Central memory CD4-positive, alpha-beta T cell (primary cell): ENCODE results near the gene GNPTAB.
"Not testable (repeated sequence)": the region's sequence is repeated elsewhere in the genome, so short reads cannot be mapped to it uniquely, and the experiment has no call there.

Source experiments
- DNase-seq: peaks from one replicate; pipeline ENCODE4 v3.0.0; 2022

Gene GNPTAB

DNA sequence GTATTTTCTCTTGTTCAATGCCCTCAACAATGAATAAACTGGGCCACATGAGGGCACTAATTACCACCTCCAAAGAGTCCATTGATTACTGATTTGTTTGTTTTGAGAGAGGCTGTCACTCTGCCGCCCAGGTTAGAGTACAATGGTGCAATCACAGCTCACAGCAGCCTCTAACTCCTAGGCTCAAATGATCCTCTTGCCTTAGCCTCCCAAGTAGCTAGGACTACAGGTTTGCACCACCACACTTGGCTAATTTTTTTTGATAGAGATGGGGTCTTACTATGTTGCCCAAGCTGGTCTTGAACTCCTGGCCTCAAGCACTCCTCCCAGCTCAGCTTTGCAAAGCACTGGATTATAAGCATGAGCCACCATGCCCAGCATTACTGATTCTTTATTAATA, 63.2 kb downstream of the GNPTAB start:
- DNase-seq: no peak

GRCh38 chr12:101764051-101764792, 66.5 kb downstream of the GNPTAB start:
- DNase-seq: no peak

DNA sequence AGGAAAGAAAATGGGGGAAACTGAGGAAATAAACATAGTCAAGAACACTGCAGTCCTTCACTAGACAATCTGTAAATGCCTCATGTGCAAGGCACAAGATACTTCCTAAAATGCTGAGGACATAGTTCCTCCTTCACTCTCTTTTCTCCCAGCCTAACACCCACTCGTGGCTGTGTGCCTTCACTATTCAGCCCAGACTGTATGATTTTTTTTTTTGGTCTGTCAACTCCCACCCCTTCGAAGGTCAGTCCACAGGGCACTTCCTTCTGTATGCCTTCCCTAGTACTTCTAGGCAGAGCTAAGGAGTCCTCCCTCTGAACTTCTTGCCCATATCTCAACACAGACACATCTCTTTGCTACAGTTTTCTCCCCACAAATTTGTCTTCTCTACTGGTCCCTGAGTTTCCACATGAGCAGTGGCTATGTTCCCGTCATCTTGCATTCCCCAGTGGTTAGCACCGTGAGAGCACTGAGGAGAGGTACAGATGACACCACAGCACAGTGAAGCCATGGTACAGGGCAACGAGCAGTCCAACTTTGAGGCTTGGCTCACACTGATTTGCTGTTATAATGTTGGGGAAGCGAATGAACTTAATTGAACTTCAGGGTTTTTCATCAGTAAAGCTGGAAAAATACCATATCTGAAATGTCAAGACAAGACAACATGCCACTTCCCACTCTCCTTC, 67.4 kb downstream of the GNPTAB start:
- no peak for DNase-seq

- no peak for DNase-seq
These were observed 69.0 kb downstream of the GNPTAB start for GRCh38 chr12:101761781-101762180.

DNA sequence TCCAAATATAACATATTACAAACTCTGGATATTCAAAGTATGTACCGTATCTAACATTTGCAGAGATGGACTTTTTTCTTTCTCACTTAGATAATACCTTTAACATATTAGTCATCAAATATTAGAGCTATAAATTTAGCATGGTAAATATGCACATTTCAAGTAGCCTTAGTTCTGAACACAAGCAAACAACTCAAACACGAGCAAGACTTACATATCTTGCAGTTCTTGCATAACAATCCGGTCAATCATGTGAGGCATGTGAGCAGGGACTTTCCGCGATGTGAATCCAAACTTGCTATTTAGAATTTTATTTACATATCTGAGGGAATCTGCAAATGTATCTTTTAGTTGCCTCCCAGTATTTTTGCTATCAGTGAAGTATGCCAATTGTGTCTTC, 69.4 kb downstream of the GNPTAB start:
- DNase-seq: no peak

GRCh38 chr12:101759396-101760047, 71.2 kb downstream of the GNPTAB start:
- peak; percentile 8 for DNase-seq

DNA sequence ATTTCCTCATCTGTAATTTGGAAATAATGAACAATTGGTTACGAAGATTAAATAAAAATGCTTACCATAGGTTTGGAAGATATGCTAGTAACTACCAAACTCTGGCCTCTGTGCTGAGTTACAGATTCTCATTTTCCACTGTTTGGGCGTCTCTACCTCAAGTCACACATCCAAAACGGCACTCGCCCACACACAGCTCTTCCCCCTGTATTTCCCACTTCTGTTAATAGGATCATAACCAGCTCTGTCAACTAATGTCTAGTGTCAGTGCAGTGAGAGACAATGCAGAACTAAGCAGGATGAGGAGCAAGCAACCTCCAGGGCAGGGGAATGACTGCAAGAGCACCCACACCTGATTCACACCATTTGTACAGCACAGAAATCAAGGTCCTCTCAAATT, 80.6 kb downstream of the GNPTAB start:
- no peak for DNase-seq

GRCh38 chr12:101749657-101750056, 81.1 kb downstream of the GNPTAB start:
- DNase-seq: no peak

DNA sequence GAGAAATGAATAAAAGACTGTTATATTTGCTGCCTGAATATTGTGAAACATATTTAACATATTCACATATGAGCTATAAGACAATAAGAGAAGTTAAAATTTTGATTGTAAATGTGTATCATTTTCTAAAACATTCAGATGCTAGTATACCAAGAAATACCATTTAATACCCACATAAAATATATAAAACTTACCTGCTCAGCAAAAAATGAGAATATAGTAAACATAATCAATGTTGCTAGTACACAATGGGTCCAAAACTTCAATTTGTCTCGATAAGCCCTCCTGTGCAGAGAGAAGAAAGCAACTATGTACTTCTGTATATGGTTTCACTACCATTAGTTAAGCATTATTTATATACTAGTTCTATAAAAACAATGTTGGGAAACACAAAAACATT, 81.9 kb downstream of the GNPTAB start:
- no peak for DNase-seq

- DNase-seq: no peak
These were observed 83.1 kb downstream of the GNPTAB start for GRCh38 chr12:101747697-101748096.

- DNase-seq: no peak
These were observed 84.1 kb downstream of the GNPTAB start for GRCh38 chr12:101746661-101747060.

- DNase-seq: no peak
These were observed 84.6 kb downstream of the GNPTAB start for GRCh38 chr12:101746196-101746595.

DNA sequence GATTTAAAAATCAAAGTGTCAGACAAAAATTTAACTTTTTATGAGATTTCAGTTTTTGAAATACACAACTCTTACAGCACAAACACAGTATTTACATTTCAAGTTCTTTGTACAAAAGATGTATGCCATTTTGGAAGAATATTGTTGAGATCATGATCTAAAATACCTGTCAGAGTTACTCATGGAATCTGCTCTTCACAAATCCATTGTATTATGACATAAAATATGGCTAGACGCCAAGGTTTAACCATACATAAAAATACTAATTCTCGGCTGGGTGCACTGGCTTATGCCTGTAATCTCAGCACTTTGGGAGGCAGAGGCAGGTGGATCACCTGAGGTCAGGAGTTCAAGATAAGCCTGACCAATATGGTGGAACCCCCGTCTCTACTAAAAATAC, 85.3 kb downstream of the GNPTAB start:
- DNase-seq: no peak

GRCh38 chr12:101743724-101744472, 86.9 kb downstream of the GNPTAB start:
- DNase-seq: no peak

DNA sequence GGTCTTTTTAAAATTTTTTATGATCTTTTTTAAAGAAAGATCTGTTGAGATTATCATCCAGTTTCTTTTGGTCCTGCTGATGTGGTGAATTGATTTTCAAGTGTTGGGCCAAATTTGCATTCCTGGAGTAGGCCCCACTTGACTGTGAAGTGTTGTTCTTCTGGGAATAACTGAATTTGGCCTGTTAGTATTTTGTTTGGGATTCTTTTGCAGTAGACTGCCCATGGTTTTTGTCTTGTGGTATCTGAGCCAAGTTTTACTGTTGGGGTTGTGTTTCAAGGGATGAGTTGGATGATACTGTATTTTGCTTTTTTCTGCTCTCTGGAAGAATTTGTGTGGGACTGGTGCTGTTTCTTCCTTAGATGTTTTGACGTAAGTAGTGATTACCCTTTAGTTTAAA, 87.5 kb downstream of the GNPTAB start:
- no peak for DNase-seq

GRCh38 chr12:101740980-101741379, 89.8 kb downstream of the GNPTAB start:
- no peak for DNase-seq

DNA sequence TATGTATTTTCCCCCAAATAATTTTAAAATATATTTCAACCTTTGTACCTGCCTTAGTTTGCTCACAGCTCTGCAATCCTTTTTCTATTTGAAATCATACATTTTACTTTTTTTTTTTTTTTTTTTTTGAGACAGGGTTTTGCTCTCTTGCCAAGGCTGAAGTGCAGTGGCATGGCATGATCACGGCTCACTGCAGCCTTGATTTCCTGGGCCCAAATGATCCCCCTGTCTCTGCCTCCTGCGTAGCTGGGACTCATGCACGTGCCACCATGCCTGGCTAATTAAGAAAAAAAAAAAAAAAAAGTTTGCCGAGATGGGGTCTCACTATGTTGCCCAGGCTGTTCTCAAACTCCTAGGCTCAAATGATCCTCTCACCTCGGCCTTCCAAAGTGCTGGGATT, 90.2 kb downstream of the GNPTAB start:
- DNase-seq: no peak

DNA sequence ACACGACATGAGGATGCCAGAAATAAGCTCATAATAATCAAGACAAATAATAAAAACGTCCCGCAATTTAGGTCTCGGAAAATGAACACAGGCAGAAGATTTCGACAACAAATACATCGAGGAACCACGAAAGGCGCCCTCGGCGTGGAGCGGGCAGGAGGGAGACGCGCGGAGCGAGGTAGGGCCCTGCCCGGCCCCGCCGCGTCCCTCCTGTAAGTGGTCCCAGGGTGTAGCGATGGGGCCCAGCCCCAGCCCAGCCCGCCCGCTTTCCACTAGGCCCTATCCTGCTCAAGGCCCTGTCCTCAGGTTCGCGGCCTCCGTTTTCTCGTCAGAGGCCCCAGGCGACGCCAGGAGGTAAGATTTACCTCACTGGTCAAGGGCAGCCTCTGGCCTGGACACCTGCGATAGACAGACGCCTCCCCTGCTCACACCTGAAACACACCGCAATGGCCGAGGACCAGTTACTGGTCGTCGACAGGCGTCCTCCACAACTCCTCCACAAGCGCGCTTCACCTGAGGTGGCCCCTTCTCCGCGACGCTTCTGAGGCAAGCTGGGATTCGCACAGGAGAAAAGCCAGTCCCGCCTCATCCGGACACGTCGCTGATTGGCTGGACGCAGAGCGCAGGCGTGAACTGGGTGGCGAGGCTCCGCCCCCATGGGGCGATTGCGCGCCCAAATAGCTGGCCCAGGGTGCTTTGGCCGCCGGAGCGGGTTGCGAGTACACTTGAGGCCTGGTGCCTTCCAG, 91.7 kb downstream of the GNPTAB start, which contains the start of gene SYCP3:
TSS of gene SYCP3 (minus strand) at position 543 of the 746 bp plus-strand sequence. CDS start 1,527 bp downstream, outside the sequence.
- DNase-seq: no peak

DNA sequence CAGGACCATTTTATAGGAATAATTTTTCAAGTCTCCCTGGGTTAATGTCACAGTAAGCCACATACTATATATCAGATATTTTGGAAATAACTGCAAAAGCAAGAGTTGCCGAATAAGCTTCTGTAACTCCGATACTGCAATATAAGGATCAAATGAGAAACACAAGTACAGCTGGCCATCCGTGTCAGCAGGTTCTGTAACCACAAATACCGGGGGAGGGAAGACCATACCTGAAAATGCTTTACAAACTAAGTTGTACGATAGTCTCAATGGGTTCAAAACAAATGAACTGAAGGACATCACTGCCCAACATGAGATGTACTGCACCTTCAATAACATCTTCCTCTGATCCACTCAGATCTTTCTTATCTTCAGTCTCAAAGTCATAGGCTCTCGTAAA, 93.3 kb downstream of the GNPTAB start:
- DNase-seq: no peak

DNA sequence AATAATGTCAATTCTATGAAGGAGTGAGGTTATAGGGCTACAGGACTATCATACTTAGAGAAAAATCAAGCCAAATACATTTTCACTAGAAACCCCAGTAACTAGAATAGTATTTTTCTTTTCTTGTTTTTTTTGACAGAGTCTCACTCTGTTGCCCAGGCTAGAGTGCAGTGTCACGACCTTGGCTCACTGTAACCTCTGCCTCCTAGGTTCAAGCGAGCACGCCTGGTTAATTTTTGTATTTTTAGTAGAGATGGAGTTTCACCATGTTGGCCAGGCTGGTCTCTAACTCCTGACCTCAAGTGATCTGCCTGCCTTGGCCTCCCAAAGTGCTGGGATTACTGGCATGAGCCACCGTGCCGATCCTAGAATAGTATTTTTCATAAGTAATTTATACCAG, 96.3 kb downstream of the GNPTAB start:
- not testable (repeated sequence) for DNase-seq

DNA sequence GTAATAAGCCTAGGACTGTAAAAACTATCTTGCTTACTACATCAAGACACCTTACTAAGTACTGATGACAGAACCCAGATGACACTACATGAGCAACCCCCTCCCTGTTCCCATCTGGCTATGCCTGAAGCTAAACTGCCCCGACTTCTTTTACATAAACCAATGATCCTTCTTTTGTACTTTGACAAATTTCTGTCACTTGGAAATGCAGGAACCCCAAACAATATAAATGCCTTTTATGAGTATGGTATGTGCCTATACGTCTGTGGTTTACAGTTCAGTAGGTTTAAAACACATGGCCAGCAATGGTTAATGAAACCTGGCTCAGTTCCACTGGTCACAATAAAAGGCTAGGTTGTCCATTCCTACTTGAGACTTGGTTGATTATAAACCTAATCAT, 97.6 kb downstream of the GNPTAB start:
- DNase-seq: no peak

DNA sequence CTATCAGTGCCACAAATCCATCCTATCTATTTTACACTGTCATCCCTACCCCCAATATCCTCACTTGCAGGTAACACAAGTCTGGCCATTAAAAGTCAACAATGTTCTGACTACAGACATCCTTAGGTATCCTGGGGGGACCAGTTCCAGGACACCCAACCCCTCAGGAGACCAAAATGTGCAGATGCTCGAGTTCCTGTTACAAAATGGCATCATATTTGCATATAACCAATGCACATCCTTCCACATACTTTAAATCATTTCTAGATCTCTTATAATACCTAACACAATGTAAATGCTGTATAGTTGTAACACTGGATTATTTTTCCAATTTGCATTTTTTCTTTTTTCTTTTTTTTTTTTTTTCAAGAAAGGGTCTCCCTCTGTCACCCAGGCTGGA, 98.4 kb downstream of the GNPTAB start:
- DNase-seq: no peak
